Loucy (cell line): ENCODE measurements around the gene GJC3.

Experiments
- H2AFZ ChIP-seq: fragments of 200-600 bp; sonication (generic); 2 replicates; pipeline ENCODE4 v1.6.0; 2016; ENCODE audit warnings: antibody characterized with exemption, mild to moderate bottlenecking, low read length, moderate library complexity
- H3F3A ChIP-seq: fragments of 200-600 bp; 2 replicates; pipeline ENCODE4 v1.6.0; 2016; ENCODE audit warnings: antibody characterized with exemption, low read depth, mild to moderate bottlenecking
- H3K27me3 ChIP-seq: fragments of 200-600 bp; sonication (generic); 2 replicates; pipeline ENCODE4 v1.6.1; 2014; ENCODE audit warnings: low read length, mild to moderate bottlenecking; ENCODE audit not compliant: insufficient read depth, poor library complexity, severe bottlenecking
- H3K36me3 ChIP-seq: fragments of 200-600 bp; sonication (generic); 2 replicates; pipeline ENCODE4 v1.6.1; 2016; ENCODE audit warnings: low read length; ENCODE audit not compliant: insufficient read depth
- H3K4me1 ChIP-seq: fragments of 200-600 bp; sonication (generic); 2 replicates; pipeline ENCODE4 v1.5.1; 2014; ENCODE audit warnings: low read length, mild to moderate bottlenecking; ENCODE audit not compliant: insufficient read depth, poor library complexity, severe bottlenecking
- H3K4me2 ChIP-seq: fragments of 200-600 bp; sonication (generic); 2 replicates; pipeline ENCODE4 v1.6.0; 2014; ENCODE audit warnings: antibody characterized with exemption, low read length, low read depth, mild to moderate bottlenecking; ENCODE audit not compliant: poor library complexity, severe bottlenecking
- H3K4me3 ChIP-seq: fragments of 200-600 bp; sonication (generic); 2 replicates; pipeline ENCODE4 v1.5.1; 2014; ENCODE audit warnings: low read length, mild to moderate bottlenecking, mixed read lengths; ENCODE audit not compliant: poor library complexity, severe bottlenecking
- H3K79me2 ChIP-seq: fragments of 200-600 bp; sonication (generic); 2 replicates; pipeline ENCODE4 v1.6.1; 2014; ENCODE audit warnings: low read length; ENCODE audit not compliant: insufficient read depth
- H3K9ac ChIP-seq: fragments of 200-600 bp; sonication (generic); 2 replicates; pipeline ENCODE4 v1.6.0; 2014; ENCODE audit warnings: mild to moderate bottlenecking, low read depth, low read length, moderate library complexity; ENCODE audit not compliant: poor library complexity, severe bottlenecking
- H3K9me2 ChIP-seq: fragments of 200-600 bp; sonication (generic); replicated peaks from 2 replicates; pipeline ENCODE4 v1.6.1; 2016; ENCODE audit warnings: low read depth, low read length, mixed read lengths
- H3K9me3 ChIP-seq: fragments of 200-600 bp; sonication (generic); 2 replicates; pipeline ENCODE4 v1.6.1; 2014; ENCODE audit warnings: mild to moderate bottlenecking, antibody characterized with exemption, low read length, low read depth; ENCODE audit not compliant: insufficient read depth
- H4K20me1 ChIP-seq: fragments of 200-600 bp; sonication (generic); 2 replicates; pipeline ENCODE4 v1.6.0; 2014; ENCODE audit warnings: antibody characterized with exemption, low read length, mild to moderate bottlenecking; ENCODE audit not compliant: insufficient read depth, poor library complexity, severe bottlenecking
- CTCF ChIP-seq: fragments of 200-600 bp; sonication (generic); conservative IDR thresholded peaks from 2 replicates; pipeline ENCODE4 v1.5.1; 2014; ENCODE audit warnings: mild to moderate bottlenecking, antibody characterized with exemption, low read length
- EZH2phosphoT487 ChIP-seq: fragments of 200-600 bp; IDR thresholded peaks from 2 replicates; pipeline ENCODE4 v1.6.1; 2018; ENCODE audit warnings: antibody characterized with exemption, mild to moderate bottlenecking, moderate library complexity, borderline replicate concordance

Gene GJC3

GRCh38 chr7:99898836-99899235 is 30.6 kb downstream of the GJC3 start:
- TF ChIP-seq CTCF (no peak), EZH2phosphoT487 (no peak)
- Histone ChIP-seq H3K36me3 (peaks cover 47% of the 10 kb centered on the region), H3K9ac (no peak overlapping the region), H4K20me1 (no peaks in the 10 kb centered on the region), H2AFZ (no peak overlapping the region), H3F3A (no peaks in the 10 kb centered on the region), H3K9me3 (no peaks in the 10 kb centered on the region), H3K9me2 (no peaks in the 10 kb centered on the region), H3K27me3 (no peaks in the 10 kb centered on the region), H3K4me1 (no peaks in the 10 kb centered on the region), H3K4me2 (no peak overlapping the region), H3K4me3 (no peak overlapping the region), H3K79me2 (no peaks in the 10 kb centered on the region)

GRCh38 chr7:99898023-99898357 is 31.4 kb downstream of the GJC3 start:
- Histone ChIP-seq H3K79me2 (no peaks in the 10 kb centered on the region), H3K9me3 (no peaks in the 10 kb centered on the region), H3K27me3 (no peaks in the 10 kb centered on the region), H3K9me2 (no peaks in the 10 kb centered on the region), H3K9ac (no peak overlapping the region), H3K4me1 (no peaks in the 10 kb centered on the region), H4K20me1 (no peaks in the 10 kb centered on the region), H2AFZ (no peak overlapping the region), H3K4me3 (no peak overlapping the region), H3F3A (no peaks in the 10 kb centered on the region), H3K4me2 (no peak overlapping the region), H3K36me3 (peaks cover 38% of the 10 kb centered on the region)
- TF ChIP-seq CTCF (no peak), EZH2phosphoT487 (no peak)

- Histone ChIP-seq H3K4me1 (no peaks in the 10 kb centered on the region), H3K36me3 (peaks cover 34% of the 10 kb centered on the region; the same call in 1 of the 2 replicates), H3F3A (no peaks in the 10 kb centered on the region), H4K20me1 (no peaks in the 10 kb centered on the region), H3K4me2 (no peak overlapping the region), H3K79me2 (no peaks in the 10 kb centered on the region), H3K9me2 (no peaks in the 10 kb centered on the region), H3K27me3 (no peaks in the 10 kb centered on the region), H3K4me3 (no peak overlapping the region), H3K9ac (no peak overlapping the region), H2AFZ (no peak overlapping the region), H3K9me3 (no peaks in the 10 kb centered on the region)
- no peak for TF ChIP-seq EZH2phosphoT487
- TF ChIP-seq CTCF, result no peak
Observed at GRCh38 chr7:99897322-99898022, 31.9 kb downstream of the GJC3 start.
